Liver (tissue), 9 donors: ENCODE measurements around the gene TAF6L. TPM values are rescaled to one million over a fixed set of nuclear protein-coding genes. Genes with fewer than 3 reads are reported as not detected.

ENCODE experiments used
- DNase-seq: peaks from one replicate; pipeline ENCODE4 v3.0.0-alpha.2; 2017; ENCODE audit warnings: low spot score
- H3K27ac ChIP-seq, 2 donors: one replicate each; pipeline ENCODE4 v1.7.0; 2013; ENCODE audit warnings: inconsistent platforms in 2 of 2, low read length in 2 of 2, control low read depth in 1 of 2, low read depth in 1 of 2, mild to moderate bottlenecking in 1 of 2
- H3K27me3 ChIP-seq, 4 donors: one replicate each; pipeline versions ENCODE4 v1.6.1 to v1.7.0; 2013; ENCODE audit warnings: low read length in 3 of 4, inconsistent platforms in 1 of 4, mild to moderate bottlenecking in 1 of 4, moderate library complexity in 1 of 4; ENCODE audit not compliant: control insufficient read depth in 4 of 4, insufficient read depth in 4 of 4
- H3K36me3 ChIP-seq, 4 donors: one replicate each; pipeline versions ENCODE4 v1.6.1 to v1.7.0; 2013; ENCODE audit warnings: low read length in 3 of 4, mild to moderate bottlenecking in 3 of 4, low read depth in 1 of 4, moderate library complexity in 1 of 4; ENCODE audit not compliant: control insufficient read depth in 4 of 4, insufficient read depth in 3 of 4
- H3K4me1 ChIP-seq, 4 donors: one replicate each; pipeline versions ENCODE4 v1.6.1 to v1.7.0; 2013; ENCODE audit warnings: low read length in 3 of 4, mild to moderate bottlenecking in 3 of 4, moderate library complexity in 1 of 4; ENCODE audit not compliant: control insufficient read depth in 4 of 4, insufficient read depth in 4 of 4
- H3K4me3 ChIP-seq, 3 donors: one replicate each; pipeline versions ENCODE4 v1.6.1 to v1.7.0; 2013; ENCODE audit warnings: low read length in 3 of 3, control low read depth in 1 of 3, low read depth in 1 of 3, mild to moderate bottlenecking in 1 of 3
- H3K9ac ChIP-seq, 2 donors: one replicate each; pipeline ENCODE4 v1.7.0; 2013; ENCODE audit warnings: low read length in 2 of 2, mild to moderate bottlenecking in 2 of 2, moderate library complexity in 2 of 2, control low read depth in 1 of 2, low read depth in 1 of 2
- H3K9me3 ChIP-seq, 4 donors: one replicate each; pipeline versions ENCODE4 v1.6.1 to v1.7.0; 2013; ENCODE audit warnings: low read length in 3 of 4; ENCODE audit not compliant: control insufficient read depth in 4 of 4
- EGR1 ChIP-seq, 2 donors: IDR thresholded peaks; 2 replicates each; pipeline ENCODE4 v1.6.1; 2016 to 2018; ENCODE audit warnings: antibody characterized with exemption in 2 of 2, low read depth in 2 of 2
- FOXA1 ChIP-seq: IDR thresholded peaks from 2 replicates; pipeline ENCODE4 v1.6.1; 2016; ENCODE audit warnings: antibody characterized with exemption
- FOXA2 ChIP-seq: IDR thresholded peaks from 2 replicates; pipeline ENCODE4 v1.6.1; 2016; ENCODE audit warnings: antibody characterized with exemption
- GABPA ChIP-seq, 2 donors: IDR thresholded peaks in 1 of 2; conservative IDR thresholded peaks in 1 of 2; 2 replicates each; pipeline ENCODE4 v1.6.1; 2016; ENCODE audit warnings: antibody characterized with exemption in 2 of 2, mild to moderate bottlenecking in 1 of 2, moderate library complexity in 1 of 2
- HNF4A ChIP-seq, 2 donors: conservative IDR thresholded peaks; 2 replicates each; pipeline ENCODE4 v1.6.1; 2016; ENCODE audit warnings: antibody characterized with exemption in 2 of 2, mild to moderate bottlenecking in 2 of 2
- HNF4G ChIP-seq: IDR thresholded peaks from 2 replicates; pipeline ENCODE4 v1.6.1; 2016; ENCODE audit warnings: antibody characterized with exemption
- JUND ChIP-seq, 2 donors: IDR thresholded peaks; 2 replicates each; pipeline ENCODE4 v1.6.1; 2016; ENCODE audit warnings: antibody characterized with exemption in 2 of 2
- MAX ChIP-seq: IDR thresholded peaks from 2 replicates; pipeline ENCODE4 v1.6.1; 2016; ENCODE audit warnings: antibody characterized with exemption
- NR2F2 ChIP-seq: IDR thresholded peaks from 2 replicates; pipeline ENCODE4 v1.6.1; 2016; ENCODE audit warnings: antibody characterized with exemption
- RAD21 ChIP-seq, 2 donors: IDR thresholded peaks; 2 replicates each; pipeline ENCODE4 v1.6.1; 2016; ENCODE audit warnings: antibody characterized with exemption in 2 of 2, mild to moderate bottlenecking in 2 of 2
- REST ChIP-seq: IDR thresholded peaks from 2 replicates; pipeline ENCODE4 v1.6.1; 2016; ENCODE audit warnings: antibody characterized with exemption, mild to moderate bottlenecking
- RXRA ChIP-seq, 2 donors: IDR thresholded peaks; 2 replicates each; pipeline ENCODE4 v1.6.1; 2017 to 2018; ENCODE audit warnings: antibody characterized with exemption in 2 of 2, mild to moderate bottlenecking in 1 of 2
- SP1 ChIP-seq: IDR thresholded peaks from 2 replicates; pipeline ENCODE4 v1.6.1; 2018; ENCODE audit warnings: antibody characterized with exemption, mild to moderate bottlenecking
- TAF1 ChIP-seq: conservative IDR thresholded peaks from 2 replicates; pipeline ENCODE4 v1.6.1; 2016; ENCODE audit warnings: antibody characterized with exemption, mild to moderate bottlenecking
- YY1 ChIP-seq: IDR thresholded peaks from 2 replicates; pipeline ENCODE4 v1.6.1; 2016; ENCODE audit warnings: antibody characterized with exemption, mild to moderate bottlenecking
- ZBTB33 ChIP-seq: IDR thresholded peaks from 2 replicates; pipeline ENCODE4 v1.6.1; 2016; ENCODE audit warnings: antibody characterized with exemption
- WGBS: extraction: QIAGEN DNeasy Blood & Tissue Kit; methylation state at CpG from one replicate; pipeline ENCODE4 v1.1.7; 2013; 5-methylcytosine and 5-hydroxymethylcytosine counted together
- polyA plus RNA-seq, 2 donors: library from polyadenylated mRNA; stranded (reverse) in 1 of 2; unstranded in 1 of 2; fragments of 200-250 nt in 1 of 2; fragments of >200 nt in 1 of 2; fragmentation: Nextera tagmentation in 1 of 2; extraction: Ambion mirVana in 1 of 2; gene quantifications; one replicate each; pipeline versions ENCODE4 v1.2.1 to v1.2.3, GENCODE V29; 2013 to 2015
- total RNA-seq, 2 donors: library from RNA; depleted of rRNA; stranded (reverse); fragments of >200 nt; gene quantifications; one replicate each; pipeline ENCODE4 v1.2.3, GENCODE V29; 2014
- TF ChIP-seq, protein P1 (sequence below): IDR thresholded peaks from 2 replicates; pipeline ENCODE4 v1.6.1; 2016; ENCODE audit warnings: antibody characterized with exemption
- TF ChIP-seq, protein P2 (sequence below): fragments of 150-350 bp; IDR thresholded peaks from 2 replicates; pipeline ENCODE4 v1.5.1; 2017; ENCODE audit warnings: improper control_type of control experiment, low read depth, low read length; ENCODE audit not compliant: missing input control
- donor health status: healthy.
- donor health status: healthy.
- donor health status: healthy.
- donor health status: healthy.
- donor health status: healthy.

Gene TAF6L
- total and polyA plus RNA-seq, 4 donors: 5.8 to 25.2 (median 10.6) TPM

GRCh38 chr11:62753736-62754603, 17.2 kb upstream of the TAF6L start, which contains the start of gene ZBTB3 (continued):
- no peak for TF ChIP-seq FOXA1
- peak; percentile 43 for TF ChIP-seq MAX
- TF ChIP-seq RXRA (IDR thresholded peaks at IDR 0.05): peak in 1 of 2 donors; percentile 13

GRCh38 chr11:62755086-62755615, 16.0 kb upstream of the TAF6L start:
- TF ChIP-seq MAX (no peak), JUND (IDR thresholded peaks at IDR 0.05) (no peak), GABPA (IDR thresholded peaks at IDR 0.05 in 1 of 2, conservative IDR thresholded peaks at IDR 0.05 in 1 of 2) (no peak), SP1 (no peak), HNF4G (no peak), TAF1 (no peak), REST (no peak), ZBTB33 (no peak), HNF4A (conservative IDR thresholded peaks at IDR 0.05) (no peak), FOXA2 (no peak), NR2F2 (no peak), FOXA1 (no peak), EGR1 (IDR thresholded peaks at IDR 0.05; ENCODE audit: low read depth in 2 of 2) (no peak), RXRA (IDR thresholded peaks at IDR 0.05) (no peak), YY1 (no peak), RAD21 (IDR thresholded peaks at IDR 0.05) (no peak)
- TF ChIP-seq, protein P1, sequence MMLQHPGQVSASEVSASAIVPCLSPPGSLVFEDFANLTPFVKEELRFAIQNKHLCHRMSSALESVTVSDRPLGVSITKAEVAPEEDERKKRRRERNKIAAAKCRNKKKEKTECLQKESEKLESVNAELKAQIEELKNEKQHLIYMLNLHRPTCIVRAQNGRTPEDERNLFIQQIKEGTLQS: no peak
- TF ChIP-seq, protein P2, sequence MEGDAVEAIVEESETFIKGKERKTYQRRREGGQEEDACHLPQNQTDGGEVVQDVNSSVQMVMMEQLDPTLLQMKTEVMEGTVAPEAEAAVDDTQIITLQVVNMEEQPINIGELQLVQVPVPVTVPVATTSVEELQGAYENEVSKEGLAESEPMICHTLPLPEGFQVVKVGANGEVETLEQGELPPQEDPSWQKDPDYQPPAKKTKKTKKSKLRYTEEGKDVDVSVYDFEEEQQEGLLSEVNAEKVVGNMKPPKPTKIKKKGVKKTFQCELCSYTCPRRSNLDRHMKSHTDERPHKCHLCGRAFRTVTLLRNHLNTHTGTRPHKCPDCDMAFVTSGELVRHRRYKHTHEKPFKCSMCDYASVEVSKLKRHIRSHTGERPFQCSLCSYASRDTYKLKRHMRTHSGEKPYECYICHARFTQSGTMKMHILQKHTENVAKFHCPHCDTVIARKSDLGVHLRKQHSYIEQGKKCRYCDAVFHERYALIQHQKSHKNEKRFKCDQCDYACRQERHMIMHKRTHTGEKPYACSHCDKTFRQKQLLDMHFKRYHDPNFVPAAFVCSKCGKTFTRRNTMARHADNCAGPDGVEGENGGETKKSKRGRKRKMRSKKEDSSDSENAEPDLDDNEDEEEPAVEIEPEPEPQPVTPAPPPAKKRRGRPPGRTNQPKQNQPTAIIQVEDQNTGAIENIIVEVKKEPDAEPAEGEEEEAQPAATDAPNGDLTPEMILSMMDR: no peak
- DNase-seq: no peak
- H3K27me3 ChIP-seq: no peaks in the 10 kb centered on the region
- H3K9me3 ChIP-seq: no peaks in the 10 kb centered on the region
- H3K4me1 ChIP-seq: peaks cover 4 to 12% (median 9%) of the 10 kb centered on the region in 4 donors
- H3K4me3 ChIP-seq: no peak overlapping the region
- H3K27ac ChIP-seq: no peak overlapping the region
- 83% methylated on average over 10 of the region's 10 CpGs for WGBS
- H3K9ac ChIP-seq: no peak overlapping the region
- H3K36me3 ChIP-seq: peaks cover 0 to 8% (median 4%) of the 10 kb centered on the region in 4 donors
